Measurements from ENCODE around the gene CKAP2. TPM values are rescaled to one million over a fixed set of nuclear protein-coding genes. Genes with fewer than 3 reads are reported as not detected.

The CKAP2 gene
- total and polyA plus RNA-seq, 10 donors: 4.7 to 24.7 (median 18.5) TPM

Other genes starting within 250 kb of the CKAP2 start
- gene THSD1, start 49.3 kb upstream of the CKAP2 start, total RNA-seq: 10 to 100 TPM in 5 of 7 donors, 1 to 10 TPM in 2; 7.5 to 13.1 (median 10.8) TPM
- gene THSD1, start 49.3 kb upstream of the CKAP2 start, polyA plus RNA-seq: 1 to 10 TPM; 1.6 to 4.0 (median 2.3) TPM
- gene VPS36, start 4.8 kb upstream of the CKAP2 start, total RNA-seq: 10 to 100 TPM; 42.5 to 98.9 (median 64.0) TPM
- gene VPS36, start 4.8 kb upstream of the CKAP2 start, polyA plus RNA-seq: 10 to 100 TPM; 18.3 to 24.5 (median 19.2) TPM
- gene HNRNPA1L2, start 187.0 kb downstream of the CKAP2 start, total RNA-seq: 10 to 100 TPM in 3 of 7 donors, 1 to 10 TPM in 4; 6.7 to 12.8 (median 9.4) TPM
- gene HNRNPA1L2, start 187.0 kb downstream of the CKAP2 start, polyA plus RNA-seq: 10 to 100 TPM; 15.0 to 23.2 (median 15.1) TPM
- gene SUGT1, start 197.4 kb downstream of the CKAP2 start, total RNA-seq: 10 to 100 TPM; 24.7 to 36.9 (median 30.5) TPM
- gene SUGT1, start 197.4 kb downstream of the CKAP2 start, polyA plus RNA-seq: 10 to 100 TPM; 25.2 to 28.0 (median 27.9) TPM